Measurements from ENCODE around the gene FKBP5.

Gene FKBP5

GRCh38 chr6:35651244-35651643, 37.5 kb downstream of the FKBP5 start:
- DNase-seq: no peak

- DNase-seq: no peak
Measured at GRCh38 chr6:35650015-35650414, 38.7 kb downstream of the FKBP5 start.

GRCh38 chr6:35648203-35648602, 40.5 kb downstream of the FKBP5 start:
- no peak for DNase-seq

- DNase-seq: no peak
Measured at GRCh38 chr6:35647400-35647799, 41.3 kb downstream of the FKBP5 start.

GRCh38 chr6:35643162-35643535, 45.6 kb downstream of the FKBP5 start:
- no peak for DNase-seq

- no peak for DNase-seq
Measured at GRCh38 chr6:35642471-35643161, 46.1 kb downstream of the FKBP5 start.

GRCh38 chr6:35640017-35640664, 48.6 kb downstream of the FKBP5 start:
- DNase-seq: no peak

GRCh38 chr6:35638679-35639078, 50.0 kb downstream of the FKBP5 start:
- no peak for DNase-seq

- DNase-seq: no peak
Measured at GRCh38 chr6:35637911-35638310, 50.8 kb downstream of the FKBP5 start.

- DNase-seq: no peak
Measured at GRCh38 chr6:35635601-35636597, 52.8 kb downstream of the FKBP5 start.

GRCh38 chr6:35634316-35634715, 54.4 kb downstream of the FKBP5 start:
- no peak for DNase-seq

GRCh38 chr6:35633579-35634089, 55.1 kb downstream of the FKBP5 start:
- DNase-seq: no peak

- DNase-seq: no peak
Measured at GRCh38 chr6:35629876-35630378, 58.8 kb downstream of the FKBP5 start.

GRCh38 chr6:35626401-35626800, 62.3 kb downstream of the FKBP5 start:
- no peak for DNase-seq

- no peak for DNase-seq
Measured at GRCh38 chr6:35624341-35625070, 64.2 kb downstream of the FKBP5 start.

GRCh38 chr6:35622283-35622682, 66.4 kb downstream of the FKBP5 start:
- no peak for DNase-seq

- no peak for DNase-seq
Measured at GRCh38 chr6:35620706-35621105, 68.0 kb downstream of the FKBP5 start.

- no peak for DNase-seq
Measured at GRCh38 chr6:35613762-35614161, 75.0 kb downstream of the FKBP5 start.

- DNase-seq: no peak
Measured at GRCh38 chr6:35611240-35611639, 77.5 kb downstream of the FKBP5 start.

- no peak for DNase-seq
Measured at GRCh38 chr6:35610830-35611229, 77.9 kb downstream of the FKBP5 start.

GRCh38 chr6:35609588-35609987, 79.1 kb downstream of the FKBP5 start:
- no peak for DNase-seq

GRCh38 chr6:35607517-35608233, 81.0 kb downstream of the FKBP5 start:
- DNase-seq: no peak

All from DMS 273 treated with DMSO at 0.1 percent for 48 hours (cell line).